GM18867 (cell line): Measurements from ENCODE around the gene ME1.
A peak's percentile ranks its signal among the peaks of the same experiment; 100 is the strongest.
"Not testable (repeated sequence)": the region's sequence is repeated elsewhere in the genome, so short reads cannot be mapped to it uniquely, and the experiment has no call there.

Experiments used
- ATAC-seq: cut with Tn5 transposase; IDR thresholded peaks from one replicate; pipeline ENCODE4 v1.9.1; 2021; ENCODE audit warnings: mild to moderate bottlenecking, moderate library complexity; ENCODE audit not compliant: unreplicated experiment

ME1 gene

DNA sequence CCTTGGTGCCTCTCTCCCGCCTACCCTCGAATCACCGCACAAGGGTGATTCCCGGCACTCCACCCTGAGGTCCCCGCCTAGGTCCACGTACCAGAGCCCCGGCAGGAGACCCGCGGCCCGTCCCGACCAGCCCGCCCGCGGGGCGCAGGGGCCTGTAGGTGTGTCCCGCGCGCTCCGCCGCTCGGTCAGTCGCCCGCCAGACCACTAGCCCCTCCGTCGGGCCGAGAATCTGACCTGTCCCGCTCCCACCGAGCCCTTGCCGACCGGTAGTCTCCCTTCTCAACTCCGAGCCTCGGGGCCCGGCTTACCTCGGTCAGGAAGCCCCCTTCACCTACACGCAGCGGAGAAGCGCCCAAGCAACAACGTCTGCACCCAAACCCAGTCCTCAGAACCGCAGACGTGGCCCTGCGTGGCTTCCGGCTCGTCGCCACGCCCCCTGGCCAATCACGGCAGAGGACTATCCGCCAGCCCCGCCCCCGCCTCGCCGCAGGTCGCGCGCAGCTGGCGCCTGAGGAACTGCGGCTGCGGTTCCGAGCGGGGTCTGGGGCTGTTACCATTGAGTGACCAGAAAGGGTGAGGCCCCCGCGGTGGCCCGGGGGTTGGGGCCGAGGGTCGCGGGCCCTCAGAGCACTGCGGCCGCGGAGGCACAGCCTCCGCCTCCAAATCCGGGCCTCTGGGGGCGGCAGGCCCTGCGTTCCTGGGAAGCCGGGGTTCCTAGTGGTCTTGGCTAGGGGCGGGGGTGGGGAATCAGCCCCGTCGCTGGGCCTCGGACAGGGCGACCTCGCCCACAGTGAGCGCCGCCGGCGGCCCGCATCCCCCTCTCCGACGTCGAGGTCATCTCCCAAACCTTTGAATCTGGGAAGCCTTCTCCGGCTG is 237.7 kb downstream of the ME1 start, which contains the start of the genes PGM3 and RWDD2A:
Gene PGM3 (minus strand): TSS at position 395 of the 876 bp plus-strand sequence. CDS start 2,253 bp downstream, outside the sequence.
Gene RWDD2A (plus strand): TSS at position 487 of the 876 bp plus-strand sequence. CDS start 1,095 bp downstream, outside the sequence.
- ATAC-seq, result peak; percentile 98

DNA sequence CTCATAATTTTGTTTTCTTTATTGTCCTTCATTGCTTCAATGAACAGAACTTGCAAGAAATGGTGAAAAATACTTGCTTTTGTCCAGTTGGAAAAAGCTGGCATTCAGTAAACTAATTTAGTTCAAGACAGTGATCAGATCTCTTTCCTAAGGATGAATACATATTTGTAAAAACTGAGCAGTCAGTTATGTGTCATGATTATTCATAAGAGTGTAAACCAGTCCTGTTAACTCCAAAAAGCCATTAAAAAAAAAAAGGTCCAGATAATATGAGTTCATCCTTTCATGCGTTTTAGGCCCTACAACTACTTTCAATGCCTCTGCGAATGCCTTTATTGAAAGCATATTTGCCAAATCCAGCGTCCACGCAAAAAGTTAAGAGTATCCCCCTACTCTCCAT is 238.4 kb downstream of the ME1 start:
- no peak for ATAC-seq

DNA sequence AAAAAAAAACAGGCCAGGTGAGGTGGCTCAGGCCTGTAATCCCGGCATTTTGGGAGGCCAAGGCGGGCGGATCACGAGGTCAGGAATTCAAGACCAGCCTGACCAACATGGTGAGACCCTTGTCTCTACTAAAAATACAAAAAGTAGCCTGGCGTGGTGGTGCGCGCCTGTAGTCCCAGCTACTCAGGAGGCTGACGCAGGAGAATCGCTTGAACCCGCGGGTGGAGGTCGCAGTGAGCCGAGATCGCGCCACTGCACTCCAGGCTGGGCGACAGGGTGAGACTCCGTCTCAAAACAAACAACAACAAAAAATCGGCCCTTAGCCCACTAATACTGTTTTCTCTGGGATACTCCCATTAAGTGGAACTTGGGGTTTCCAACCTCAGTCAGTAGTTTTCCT is 238.9 kb downstream of the ME1 start:
- ATAC-seq, result not testable (repeated sequence)

DNA sequence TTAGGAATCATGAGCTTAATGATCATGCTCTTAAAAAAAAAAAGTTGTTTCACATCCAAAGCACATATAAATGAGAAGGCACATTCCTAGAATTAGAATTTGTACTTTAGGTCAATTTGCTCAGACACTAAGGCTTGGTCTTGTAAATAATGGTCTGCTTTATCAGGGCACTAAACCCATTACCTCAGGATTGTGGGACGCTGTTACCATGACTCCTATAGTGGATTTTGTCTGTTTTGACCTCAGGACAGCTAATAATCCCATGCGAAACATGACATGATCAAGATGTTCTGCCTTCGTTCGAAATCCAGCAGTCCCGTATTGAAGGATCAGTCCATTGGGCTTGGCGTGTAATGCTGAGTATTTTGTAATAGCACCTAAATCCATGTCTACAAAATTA is 240.2 kb downstream of the ME1 start:
- no peak for ATAC-seq

DNA sequence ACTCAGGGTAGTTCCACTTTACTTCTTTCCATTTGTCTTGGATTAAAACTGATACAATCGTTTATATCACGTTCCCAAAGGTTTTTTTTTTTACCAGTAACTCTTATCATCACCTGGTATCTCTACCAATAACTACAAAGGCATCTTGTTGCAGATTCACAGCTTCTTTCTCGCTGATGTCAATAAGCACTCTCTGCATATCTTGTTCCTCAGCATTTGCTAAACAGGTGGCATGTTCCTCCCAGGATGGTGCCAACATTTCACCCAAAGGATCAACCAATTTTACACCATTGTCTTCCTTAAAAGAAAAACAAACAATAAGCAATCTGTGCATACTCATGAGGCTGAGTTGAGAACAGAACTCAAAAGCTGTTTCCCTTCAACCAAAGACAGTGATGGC is 242.3 kb downstream of the ME1 start:
- no peak for ATAC-seq

DNA sequence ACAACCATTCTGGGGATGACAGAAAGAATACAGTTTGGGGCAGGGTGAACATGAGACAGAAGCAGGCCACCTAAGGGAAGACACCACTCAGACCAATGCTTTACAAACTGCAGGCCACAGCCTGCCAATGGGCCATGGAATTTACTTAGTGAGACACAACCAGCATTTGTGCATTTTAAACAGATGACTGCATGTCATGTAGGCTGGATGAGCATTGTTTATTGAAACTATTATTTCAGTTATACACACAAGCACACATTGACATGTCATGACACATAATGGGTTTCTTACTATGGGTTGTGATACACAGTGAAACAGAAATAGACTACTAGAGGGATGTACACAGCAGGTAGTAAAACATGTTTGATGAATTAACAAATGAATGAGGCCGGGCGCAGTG is 245.8 kb downstream of the ME1 start:
- no peak for ATAC-seq

DNA sequence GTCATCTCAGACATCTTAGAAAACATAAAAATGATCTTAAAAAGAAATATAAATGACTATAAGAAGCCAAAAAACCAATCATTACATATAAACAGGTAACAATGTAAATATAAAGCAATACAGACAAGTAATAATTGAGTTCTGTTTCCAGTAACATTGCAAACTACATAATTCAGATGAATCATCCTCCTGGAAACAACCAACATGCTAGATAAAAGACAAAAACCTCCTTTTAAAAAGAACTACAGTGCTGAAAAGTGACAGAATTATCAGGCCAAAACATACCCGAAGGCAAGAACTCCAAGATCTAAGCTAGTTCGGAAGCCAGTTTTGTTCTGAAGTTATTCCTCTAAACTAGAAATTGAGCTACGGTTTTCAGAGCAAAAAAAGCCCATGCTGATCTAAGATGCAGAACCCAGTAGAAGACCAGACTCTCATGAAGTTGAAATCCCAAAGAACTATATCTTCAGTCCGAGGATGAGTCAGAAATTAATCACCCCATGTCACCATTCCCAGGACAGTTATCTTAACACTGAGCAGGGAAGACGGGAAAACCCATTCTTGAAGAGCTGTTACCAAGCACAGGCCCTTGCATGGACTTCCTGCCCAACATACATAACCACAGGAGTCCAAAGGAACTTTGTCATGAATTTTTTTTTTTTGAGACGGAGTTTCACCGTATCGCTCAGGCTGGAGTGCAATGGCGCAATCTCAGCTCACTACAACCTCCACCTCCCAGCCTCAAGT is 247.6 kb downstream of the ME1 start:
- ATAC-seq, result no peak

DNA sequence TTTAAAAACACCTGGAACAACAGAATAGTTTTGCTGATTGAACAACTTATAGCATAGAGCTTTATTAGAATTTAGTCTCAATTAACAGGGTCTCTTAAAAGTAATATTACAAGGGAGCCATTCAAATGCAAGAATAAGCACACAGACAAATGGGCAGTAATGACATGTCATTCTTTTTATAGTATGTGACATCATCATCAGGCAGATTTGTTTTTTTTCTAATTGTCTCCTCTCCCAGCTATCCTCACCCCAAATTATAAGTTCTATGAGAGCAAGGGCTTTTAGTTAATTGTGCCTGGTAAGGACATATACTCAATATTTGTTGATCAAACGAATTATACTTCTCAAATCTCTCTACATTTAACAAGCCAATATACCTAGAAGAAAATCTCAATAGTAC is 248.7 kb downstream of the ME1 start:
- no peak for ATAC-seq

DNA sequence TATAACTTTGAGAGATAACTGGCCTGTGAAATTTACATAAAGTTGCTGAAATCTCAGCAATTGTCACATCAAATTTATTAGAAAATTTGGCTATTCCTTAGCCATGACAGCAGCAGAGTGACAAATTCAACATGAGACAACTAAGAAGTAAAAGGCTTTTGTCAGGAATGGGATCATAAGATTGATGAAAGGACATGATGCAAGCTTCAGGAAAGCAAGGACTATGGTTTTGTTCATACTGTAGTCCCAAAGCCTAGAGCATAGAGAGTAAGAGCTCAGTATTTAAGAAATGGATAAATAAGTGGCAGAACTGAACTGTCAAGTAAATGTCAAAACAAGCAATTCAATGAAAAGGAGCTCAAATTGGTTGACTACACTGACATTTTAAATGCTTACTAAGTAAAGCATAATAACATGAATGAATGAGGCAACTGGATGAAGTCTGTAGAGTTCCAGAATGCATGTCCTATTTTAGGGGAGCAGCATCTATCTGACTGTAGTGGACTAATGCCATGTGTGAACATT is 250.4 kb downstream of the ME1 start:
- no peak for ATAC-seq

DNA sequence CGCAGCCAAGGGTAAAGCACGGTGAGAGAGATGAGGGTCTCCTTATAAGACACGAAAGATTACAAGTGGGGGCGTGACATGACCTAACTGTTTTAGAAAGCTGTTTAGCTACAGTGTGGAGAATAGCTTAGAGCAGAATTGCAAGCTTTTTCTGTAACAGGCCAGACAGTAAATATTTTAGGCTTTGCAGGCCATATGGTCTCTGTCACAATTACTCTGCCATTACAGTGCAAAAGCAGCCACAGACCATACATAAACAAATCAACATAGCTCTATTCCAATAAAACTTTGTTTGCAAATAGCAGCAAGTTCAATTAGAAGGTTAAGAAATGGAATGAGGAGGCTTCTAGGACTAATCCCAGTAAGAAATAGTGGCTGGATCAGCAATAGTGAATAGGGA is 254.6 kb downstream of the ME1 start:
- no peak for ATAC-seq

DNA sequence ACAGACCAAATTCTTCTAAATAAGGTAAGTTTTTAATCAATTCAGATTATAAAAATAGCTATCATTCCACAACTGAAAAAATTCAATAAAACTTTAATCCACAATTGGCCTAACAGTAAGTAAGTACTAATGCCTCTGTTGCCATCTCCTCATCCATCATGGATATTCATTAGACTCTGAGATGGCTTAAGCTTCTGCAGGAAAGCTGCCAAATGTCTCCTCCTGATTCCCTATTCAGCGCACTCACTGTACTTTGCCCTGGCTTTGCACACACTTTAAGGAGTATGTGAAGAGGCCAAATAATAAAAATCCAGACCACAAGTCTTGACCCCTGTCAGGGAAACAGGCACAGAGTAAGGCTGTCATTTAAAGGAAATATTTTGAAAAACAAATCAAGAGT is 261.3 kb downstream of the ME1 start:
- ATAC-seq, result no peak

DNA sequence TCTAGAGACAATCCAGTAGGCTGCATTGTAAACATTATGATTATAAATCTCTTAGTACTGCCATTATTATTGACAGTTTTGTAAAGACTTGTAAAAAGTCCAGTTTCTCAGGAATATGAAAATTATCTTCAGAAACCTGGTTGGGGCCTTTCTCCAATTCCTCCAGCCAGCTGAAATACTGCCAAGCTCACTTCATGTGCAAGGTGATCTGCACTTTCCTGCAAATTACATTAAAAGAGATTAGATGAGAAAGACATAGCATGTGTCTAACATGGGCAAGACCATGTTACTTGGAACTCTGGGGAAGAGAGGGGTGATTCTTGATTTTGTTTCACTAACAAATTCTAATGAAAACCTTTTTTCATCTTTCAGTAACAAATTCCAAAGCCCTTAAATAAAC is 261.7 kb downstream of the ME1 start:
- no peak for ATAC-seq

DNA sequence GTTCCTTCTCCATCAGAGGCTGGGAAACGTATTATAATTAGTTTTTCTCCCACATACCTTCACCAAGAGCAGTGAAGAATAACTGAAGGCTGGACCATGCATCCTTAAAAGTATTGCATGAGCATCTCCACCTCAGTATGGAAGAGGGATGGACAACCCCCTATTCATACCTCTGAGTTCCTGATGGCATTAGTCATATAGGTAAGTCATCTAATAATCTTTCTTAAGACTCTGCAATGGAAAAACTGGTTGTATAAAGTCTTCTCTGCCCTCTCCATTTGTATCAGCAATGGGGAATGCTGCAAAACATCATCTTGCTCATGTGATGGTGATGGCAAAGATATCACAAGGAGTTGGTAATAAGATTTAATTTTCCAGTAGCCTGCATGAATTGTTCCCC is 262.3 kb downstream of the ME1 start:
- ATAC-seq, result no peak

DNA sequence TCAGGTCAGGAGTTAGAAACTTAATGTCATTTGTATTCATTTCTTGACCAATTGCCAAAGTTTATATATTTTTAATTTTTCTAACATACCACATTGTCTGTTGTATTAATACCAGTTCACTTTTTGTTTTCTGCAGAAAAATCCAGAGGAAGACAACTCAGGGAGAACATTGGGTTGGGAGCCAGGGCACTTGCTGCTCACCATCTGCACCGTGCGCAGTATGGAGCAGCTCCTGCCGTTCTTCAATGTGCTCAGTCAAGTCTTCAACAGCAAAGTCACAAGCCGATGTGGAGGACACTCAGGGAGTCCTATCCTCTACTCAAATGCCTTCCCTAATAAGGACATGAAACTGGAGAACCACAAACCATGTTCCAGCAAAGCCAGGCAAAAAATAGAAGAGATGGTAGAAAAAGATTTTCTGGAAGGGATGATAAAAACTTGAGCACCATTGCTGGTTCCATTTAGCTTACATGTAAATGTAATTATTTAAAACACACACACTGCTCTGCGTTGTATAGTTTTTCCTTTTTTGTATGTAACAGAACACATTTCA is 263.0 kb downstream of the ME1 start:
- no peak for ATAC-seq
